Esophagus (tissue), 2 donors: ENCODE measurements around the gene IFNGR1. TPM values are rescaled to one million over a fixed set of nuclear protein-coding genes. Genes with fewer than 3 reads are reported as not detected.
A peak's percentile ranks its signal among the peaks of the same experiment; 100 is the strongest.
"Not testable (repeated sequence)": the region's sequence is repeated elsewhere in the genome, so short reads cannot be mapped to it uniquely, and the experiment has no call there.

ENCODE experiments used
- H3K27ac ChIP-seq, 2 donors: one replicate each; pipeline ENCODE4 v1.5.1; 2013; ENCODE audit warnings: low read depth in 2 of 2, mild to moderate bottlenecking in 2 of 2, inconsistent platforms in 1 of 2, low read length in 1 of 2, moderate library complexity in 1 of 2
- H3K27me3 ChIP-seq, 2 donors: one replicate each; pipeline ENCODE4 v1.6.1; 2013; ENCODE audit warnings: low read length in 2 of 2, control low read depth in 1 of 2, mild to moderate bottlenecking in 1 of 2; ENCODE audit not compliant: insufficient read depth in 2 of 2, control insufficient read depth in 1 of 2
- H3K36me3 ChIP-seq, 2 donors: one replicate each; pipeline ENCODE4 v1.6.1; 2013; ENCODE audit warnings: low read length in 1 of 2; ENCODE audit not compliant: control insufficient read depth in 2 of 2, insufficient read depth in 2 of 2
- H3K4me1 ChIP-seq, 2 donors: one replicate each; pipeline ENCODE4 v1.6.1; 2013; ENCODE audit warnings: low read length in 1 of 2; ENCODE audit not compliant: control insufficient read depth in 2 of 2, insufficient read depth in 2 of 2
- H3K4me3 ChIP-seq, 2 donors: one replicate each; pipeline ENCODE4 v1.5.1; 2013; ENCODE audit warnings: low read length in 2 of 2, mild to moderate bottlenecking in 2 of 2, low read depth in 1 of 2, moderate library complexity in 1 of 2
- H3K9me3 ChIP-seq, 2 donors: one replicate each; pipeline ENCODE4 v1.6.1; 2013; ENCODE audit warnings: mild to moderate bottlenecking in 2 of 2, low read depth in 1 of 2, low read length in 1 of 2, moderate library complexity in 1 of 2; ENCODE audit not compliant: control insufficient read depth in 2 of 2, insufficient read depth in 1 of 2
- WGBS, 2 donors: extraction: QIAGEN DNeasy Blood & Tissue Kit; methylation state at CpG; one replicate each; pipeline ENCODE4 v1.1.7; 2013; 5-methylcytosine and 5-hydroxymethylcytosine counted together
- polyA plus RNA-seq, 2 donors: library from polyadenylated mRNA; stranded (reverse); fragments of 200-250 nt; gene quantifications; one replicate each; pipeline ENCODE4 v1.2.3, GENCODE V29; 2013
- donor health status: healthy with polysubstance abuse.
- donor health status: Bipolar disorder and iron deficiency.

Gene IFNGR1
- polyA plus RNA-seq, 2 donors: 27.9 to 40.6 TPM

DNA sequence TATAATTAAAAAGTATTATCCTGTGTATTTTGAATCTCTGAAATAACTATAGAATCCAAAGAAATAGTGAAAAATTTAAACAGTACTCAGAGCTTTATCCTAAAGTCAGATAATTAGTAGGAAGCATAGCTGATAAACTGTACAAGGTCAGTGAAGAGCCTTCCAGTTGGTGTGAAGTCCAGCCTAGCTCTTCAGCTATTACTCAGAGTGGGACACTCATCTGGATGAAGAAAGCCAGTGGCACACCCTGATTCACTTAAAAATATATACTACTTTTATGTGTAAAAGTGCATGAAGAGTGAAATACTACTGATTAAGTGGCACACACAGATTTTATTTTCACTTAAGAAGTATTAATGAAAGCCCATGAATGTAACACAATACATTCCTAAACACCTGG is 3.1 kb downstream of the IFNGR1 start:
- Histone ChIP-seq H3K27me3 (no peaks in the 10 kb centered on the region), H3K27ac (peak overlapping the region; percentile 7 to 82), H3K4me1 (peaks cover 0 to 4% of the 10 kb centered on the region in 2 donors), H3K4me3 (peak overlapping the region in 1 of 2 donors; percentile 89), H3K9me3 (no peaks in the 10 kb centered on the region), H3K36me3 (no peaks in the 10 kb centered on the region)

DNA sequence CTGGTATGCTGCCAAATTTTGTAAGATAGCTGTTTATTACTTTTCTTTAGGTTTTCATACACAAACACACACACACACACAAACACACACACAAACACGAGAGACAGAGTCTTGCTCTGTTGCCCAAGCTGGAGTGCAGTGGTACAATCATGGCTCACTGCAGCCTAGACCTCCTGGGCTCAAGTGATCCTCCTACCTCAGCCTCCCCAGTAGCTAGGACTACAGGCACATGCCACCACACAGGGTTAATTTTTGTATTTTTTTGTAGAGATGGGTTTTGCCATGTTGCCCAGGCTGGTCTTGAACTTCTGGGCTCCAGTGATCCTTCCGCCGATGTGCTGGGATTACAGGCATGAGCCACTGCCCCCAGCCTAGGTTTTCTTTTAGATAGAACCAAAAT is 3.6 kb downstream of the IFNGR1 start:
- not testable (repeated sequence) for H3K27me3 ChIP-seq, H3K4me1 ChIP-seq, H3K36me3 ChIP-seq, H3K9me3 ChIP-seq, H3K4me3 ChIP-seq, H3K27ac ChIP-seq
- WGBS, 2 donors: 81 to 88% methylated on average over 3 of the region's 3 CpGs

DNA sequence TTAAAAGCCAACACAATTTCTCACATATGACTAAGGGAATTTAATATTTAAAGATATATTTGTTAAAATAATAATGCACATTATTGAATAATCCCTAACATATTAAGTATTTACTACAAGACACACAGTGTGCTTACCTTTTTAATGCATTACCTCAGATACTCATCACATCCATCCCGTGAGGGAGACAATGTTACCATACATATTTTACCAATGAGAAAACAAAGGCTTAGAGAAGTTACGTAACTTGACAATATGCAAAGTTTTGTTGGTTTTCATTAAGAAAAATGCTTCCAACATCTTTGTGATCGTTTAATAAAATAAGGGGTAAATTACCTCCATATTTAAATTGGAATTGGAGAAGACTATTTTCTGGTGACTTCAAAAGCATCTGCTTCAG is 4.3 kb downstream of the IFNGR1 start:
- 72 to 77% methylated on average over 3 of the region's 3 CpGs for WGBS, 2 donors
- Histone ChIP-seq H3K9me3 (no peaks in the 10 kb centered on the region), H3K27me3 (no peaks in the 10 kb centered on the region), H3K4me3 (no peak overlapping the region), H3K4me1 (peaks cover 0 to 4% of the 10 kb centered on the region in 2 donors), H3K36me3 (no peaks in the 10 kb centered on the region), H3K27ac (no peak overlapping the region)

DNA sequence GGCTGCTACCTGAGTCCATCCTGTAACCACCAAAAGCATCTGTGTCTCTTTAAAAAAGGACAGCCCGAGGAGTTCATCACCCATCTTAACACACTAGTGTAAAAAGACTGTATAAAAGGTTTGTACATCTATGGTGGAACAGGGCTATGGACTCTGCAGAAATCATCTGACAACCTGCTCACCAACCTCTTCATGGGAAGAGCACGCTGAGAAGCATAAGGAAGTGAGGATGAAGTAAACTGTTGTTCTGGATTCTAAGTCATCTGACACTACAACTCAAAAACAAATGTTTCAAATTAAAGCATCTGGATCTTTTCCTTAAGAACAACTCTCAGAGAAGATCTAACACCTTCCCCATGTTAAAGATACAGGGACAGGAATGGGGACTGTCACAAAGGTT is 5.4 kb downstream of the IFNGR1 start:
- peaks cover 0 to 4% of the 10 kb centered on the region in 2 donors for H3K4me1 ChIP-seq
- WGBS, 2 donors: 61 to 64% methylated on average over 2 of the region's 2 CpGs
- peak overlapping the region in 1 of 2 donors; percentile 31 for H3K27ac ChIP-seq
- H3K9me3 ChIP-seq: no peaks in the 10 kb centered on the region
- no peaks in the 10 kb centered on the region for H3K36me3 ChIP-seq
- no peaks in the 10 kb centered on the region for H3K27me3 ChIP-seq
- H3K4me3 ChIP-seq: peak overlapping the region in 1 of 2 donors; percentile 11

DNA sequence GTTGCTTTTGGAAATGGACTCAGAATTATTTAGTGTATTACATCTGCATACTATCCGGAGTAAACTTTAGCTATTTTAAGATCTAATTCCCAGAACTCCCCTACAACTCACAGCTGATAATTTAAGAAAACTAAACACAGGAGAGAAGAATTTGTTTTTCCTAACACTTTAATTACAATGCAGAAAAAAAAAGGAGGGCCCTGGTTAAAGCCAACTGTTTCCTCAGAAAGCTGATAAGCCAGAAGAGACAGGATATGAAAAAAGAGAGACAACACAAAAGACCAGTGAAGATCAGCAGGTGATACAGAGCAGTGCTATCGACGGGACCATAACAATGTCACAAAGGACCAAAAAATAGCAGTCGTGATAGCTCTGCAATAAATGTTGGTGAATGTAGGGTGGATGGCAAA is 5.8 kb downstream of the IFNGR1 start:
- Histone ChIP-seq H3K4me3 (no peak overlapping the region), H3K4me1 (peaks cover 0 to 4% of the 10 kb centered on the region in 2 donors), H3K9me3 (no peaks in the 10 kb centered on the region), H3K27me3 (no peaks in the 10 kb centered on the region), H3K27ac (peak overlapping the region in 1 of 2 donors; percentile 31), H3K36me3 (no peaks in the 10 kb centered on the region)
- 43 to 49% methylated on average over 4 of the region's 4 CpGs for WGBS, 2 donors

DNA sequence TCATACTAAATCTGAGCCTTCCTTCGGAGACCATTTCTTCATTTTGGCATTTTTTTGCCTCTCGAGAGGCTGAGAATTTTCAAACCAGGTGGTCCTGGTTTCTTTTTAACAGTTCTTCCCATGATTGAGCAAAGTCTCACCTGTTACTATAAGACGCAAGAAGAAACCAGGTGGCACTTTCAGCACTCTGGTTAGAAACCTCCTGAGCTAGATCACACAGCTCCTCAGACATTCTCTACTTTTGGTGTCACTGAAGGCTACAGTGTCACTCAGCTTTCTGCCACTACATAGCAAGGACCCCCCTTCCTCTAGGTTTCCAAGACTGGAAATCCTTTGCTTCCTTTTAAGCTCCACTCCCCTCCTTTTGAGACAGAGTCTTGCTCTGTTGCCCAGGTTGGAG is 7.3 kb downstream of the IFNGR1 start:
- Histone ChIP-seq H3K27me3 (no peaks in the 10 kb centered on the region), H3K4me1 (peaks cover 0 to 4% of the 10 kb centered on the region in 2 donors), H3K9me3 (no peaks in the 10 kb centered on the region), H3K27ac (no peak overlapping the region), H3K4me3 (no peak overlapping the region), H3K36me3 (no peaks in the 10 kb centered on the region)
- WGBS, 2 donors: 95 to 97% methylated on average over 3 of the region's 3 CpGs

DNA sequence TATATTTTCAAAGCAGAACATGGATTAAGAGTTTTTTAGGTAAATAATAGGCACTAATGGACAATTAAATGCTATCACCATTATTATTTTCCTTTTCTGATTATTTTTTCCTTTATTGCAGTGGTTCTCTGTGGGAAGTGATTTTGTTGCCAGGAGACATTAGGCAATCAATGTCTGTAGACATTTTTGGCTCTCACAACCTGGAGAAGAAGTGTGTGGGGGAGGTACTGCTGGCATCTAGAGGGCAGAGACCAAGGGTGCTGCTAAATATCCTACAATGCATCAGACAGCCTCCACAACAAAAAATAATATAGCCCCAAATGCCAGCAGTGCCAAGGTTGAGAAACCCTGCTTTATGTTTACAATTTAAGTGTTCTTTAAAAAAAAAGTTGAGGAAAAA is 8.3 kb downstream of the IFNGR1 start:
- no peak overlapping the region for H3K4me3 ChIP-seq
- peaks cover 0 to 2% of the 10 kb centered on the region in 2 donors for H3K4me1 ChIP-seq
- H3K9me3 ChIP-seq: no peaks in the 10 kb centered on the region
- H3K27me3 ChIP-seq: no peaks in the 10 kb centered on the region
- no peaks in the 10 kb centered on the region for H3K36me3 ChIP-seq
- H3K27ac ChIP-seq: no peak overlapping the region

DNA sequence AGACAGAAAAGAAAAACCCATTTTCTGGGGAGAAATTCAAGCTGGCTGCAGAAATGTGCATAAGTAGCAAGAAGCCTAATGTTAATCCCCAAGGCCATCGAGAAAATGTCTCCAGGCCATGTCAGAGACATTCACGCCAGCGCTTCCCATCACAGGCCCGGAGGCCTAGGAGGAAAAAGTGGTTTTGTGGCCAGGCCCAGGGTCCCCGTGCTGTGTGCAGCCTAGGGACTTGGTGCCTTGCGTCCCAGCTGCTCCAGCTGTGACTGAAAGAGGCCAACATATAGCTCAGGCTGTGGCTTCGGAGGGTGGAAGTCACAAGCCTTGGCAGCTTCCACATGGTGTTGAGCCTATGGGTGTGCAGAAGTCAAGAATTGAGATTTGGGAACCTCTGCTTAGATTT is 10.9 kb downstream of the IFNGR1 start:
- 97 to 98% methylated on average over 7 of the region's 7 CpGs for WGBS, 2 donors

DNA sequence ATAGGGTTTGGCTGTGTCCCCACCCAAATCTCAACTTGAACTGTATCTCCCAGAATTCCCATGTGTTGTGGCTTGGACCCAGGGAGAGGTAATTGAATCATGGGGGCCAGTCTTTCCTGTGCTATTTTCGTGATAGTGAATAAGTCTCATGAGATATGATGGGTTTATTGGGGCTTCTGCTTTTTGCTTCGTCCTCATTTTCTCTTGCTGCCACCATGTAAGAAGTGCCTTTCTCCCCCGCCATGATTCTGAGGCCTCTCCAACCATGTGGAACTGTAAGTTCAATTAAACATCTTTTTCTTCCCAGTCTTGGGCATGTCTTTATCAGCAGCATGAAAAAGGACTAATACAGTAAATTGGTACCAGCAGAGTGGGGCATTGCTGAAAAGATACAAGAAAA is 11.7 kb downstream of the IFNGR1 start:
- H3K4me1 ChIP-seq: not testable (repeated sequence)

More for the DNA sequence above, 10.9 kb downstream of the IFNGR1 start:
- Histone ChIP-seq H3K36me3 (peaks cover 5 to 6% of the 10 kb centered on the region in 2 donors), H3K27me3 (no peaks in the 10 kb centered on the region), H3K4me1 (peaks cover 0 to 2% of the 10 kb centered on the region in 2 donors), H3K27ac (no peak overlapping the region), H3K9me3 (no peaks in the 10 kb centered on the region), H3K4me3 (no peak overlapping the region)

DNA sequence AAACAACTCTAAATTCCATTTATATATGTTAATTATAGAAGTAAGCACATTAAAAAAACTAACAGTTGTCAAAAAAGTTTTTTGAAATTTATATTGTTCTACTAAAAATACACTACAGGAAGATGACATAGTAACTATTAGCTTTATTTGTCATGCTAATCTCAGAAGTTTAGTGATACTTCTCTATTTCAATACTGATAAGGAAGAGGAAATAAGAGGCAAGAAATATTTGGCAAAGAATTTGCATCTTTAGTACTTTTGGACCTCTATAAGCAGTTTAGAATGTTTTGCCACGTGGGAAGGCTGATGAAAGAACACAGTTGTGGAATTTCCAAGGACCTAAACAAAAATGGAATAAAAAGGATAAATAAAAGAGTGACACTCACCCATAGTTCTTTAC is 12.6 kb downstream of the IFNGR1 start:
- WGBS, 2 donors: 47 to 50% methylated on average over 1 of the region's 1 CpG
- H3K36me3 ChIP-seq: peaks cover 5 to 6% of the 10 kb centered on the region in 2 donors
- H3K27me3 ChIP-seq: no peaks in the 10 kb centered on the region
- H3K9me3 ChIP-seq: no peaks in the 10 kb centered on the region
- peaks cover 0 to 2% of the 10 kb centered on the region in 2 donors for H3K4me1 ChIP-seq
- H3K27ac ChIP-seq: no peak overlapping the region
- H3K4me3 ChIP-seq: no peak overlapping the region

More for the DNA sequence above, 11.7 kb downstream of the IFNGR1 start:
- H3K9me3 ChIP-seq, H3K36me3 ChIP-seq, H3K27me3 ChIP-seq, H3K4me3 ChIP-seq, H3K27ac ChIP-seq: not testable (repeated sequence)
- 90 to 92% methylated on average over 3 of the region's 3 CpGs for WGBS, 2 donors
